Measurements from ENCODE around the gene CTAGE9. TPM values are rescaled to one million over a fixed set of nuclear protein-coding genes. Genes with fewer than 3 reads are reported as not detected.
"Not testable (repeated sequence)": the region's sequence is repeated elsewhere in the genome, so short reads cannot be mapped to it uniquely, and the experiment has no call there.

The CTAGE9 gene
- polyA plus RNA-seq, 6 donors from 2014 or later: not detected

- H3K4me1 Mint-ChIP-seq: no peaks in the 10 kb centered on the region
- H3K36me3 Mint-ChIP-seq: peaks cover 0 to 6% of the 10 kb centered on the region in 2 donors
- peaks cover 0 to 1% (median 0%) of the 10 kb centered on the region in 7 donors for H3K9me3 Mint-ChIP-seq
- no peak overlapping the region for H3K27ac Mint-ChIP-seq
- ATAC-seq (ENCODE audit: low read depth in 2 of 2): no peak
- no peak for DNase-seq
- H3K27me3 Mint-ChIP-seq: no peaks in the 10 kb centered on the region
- H3K4me3 Mint-ChIP-seq: no peak overlapping the region
Observed at GRCh38 chr6:131721161-131721560, 10.3 kb upstream of the CTAGE9 start.

- Mint-ChIP-seq H3K36me3 (peaks cover 0 to 4% of the 10 kb centered on the region in 2 donors), H3K27me3 (no peaks in the 10 kb centered on the region), H3K4me1 (no peaks in the 10 kb centered on the region), H3K27ac (no peak overlapping the region), H3K4me3 (no peak overlapping the region), H3K9me3 (no peaks in the 10 kb centered on the region)
- ATAC-seq (ENCODE audit: low read depth in 2 of 2) (no peak), DNase-seq (no peak)
Observed at GRCh38 chr6:131717836-131718542, 7.2 kb upstream of the CTAGE9 start.

- H3K9me3 Mint-ChIP-seq, H3K4me1 Mint-ChIP-seq, H3K36me3 Mint-ChIP-seq, DNase-seq, H3K4me3 Mint-ChIP-seq, H3K27me3 Mint-ChIP-seq: not testable (repeated sequence)
- peak; percentile 38 to 57 for ATAC-seq (ENCODE audit: low read depth in 2 of 2)
- H3K27ac Mint-ChIP-seq: peak overlapping the region in 1 of 6 donors; percentile 11
Observed at GRCh38 chr6:131715567-131715966, 4.8 kb upstream of the CTAGE9 start.

GRCh38 chr6:131703905-131704304, 6.9 kb downstream of the CTAGE9 start:
- not testable (repeated sequence) for H3K4me3 Mint-ChIP-seq; H3K27ac Mint-ChIP-seq; DNase-seq; H3K9me3 Mint-ChIP-seq; H3K27me3 Mint-ChIP-seq; H3K4me1 Mint-ChIP-seq; ATAC-seq (ENCODE audit: low read depth in 2 of 2); H3K36me3 Mint-ChIP-seq

- not testable (repeated sequence) for H3K9me3 Mint-ChIP-seq; H3K27me3 Mint-ChIP-seq; DNase-seq; H3K4me3 Mint-ChIP-seq; H3K4me1 Mint-ChIP-seq; H3K36me3 Mint-ChIP-seq; ATAC-seq (ENCODE audit: low read depth in 2 of 2)
- peak overlapping the region in 1 of 6 donors; percentile 79 for H3K27ac Mint-ChIP-seq
Observed at GRCh38 chr6:131700851-131701250, 10.0 kb downstream of the CTAGE9 start.

- DNase-seq: no peak
- ATAC-seq (ENCODE audit: low read depth in 2 of 2): no peak
- H3K36me3 Mint-ChIP-seq: no peaks in the 10 kb centered on the region
- peak overlapping the region in 1 of 6 donors; percentile 27 for H3K27ac Mint-ChIP-seq
- H3K27me3 Mint-ChIP-seq: peaks cover 0 to 5% (median 4%) of the 10 kb centered on the region in 3 donors
- H3K4me3 Mint-ChIP-seq: no peak overlapping the region
- no peaks in the 10 kb centered on the region for H3K9me3 Mint-ChIP-seq
- H3K4me1 Mint-ChIP-seq: peaks cover 3 to 11% (median 6%) of the 10 kb centered on the region in 3 donors
Observed at GRCh38 chr6:131696956-131697355, 13.9 kb downstream of the CTAGE9 start.

- DNase-seq: peak; percentile 42
- H3K9me3 Mint-ChIP-seq: no peaks in the 10 kb centered on the region
- peaks cover 16 to 31% (median 23%) of the 10 kb centered on the region in 3 donors for H3K4me1 Mint-ChIP-seq
- peaks cover 0 to 5% (median 4%) of the 10 kb centered on the region in 3 donors for H3K27me3 Mint-ChIP-seq
- H3K4me3 Mint-ChIP-seq: no peak overlapping the region
- no peaks in the 10 kb centered on the region for H3K36me3 Mint-ChIP-seq
- H3K27ac Mint-ChIP-seq: no peak overlapping the region
- ATAC-seq (ENCODE audit: low read depth in 2 of 2): peak; percentile 88 to 90
Observed at GRCh38 chr6:131694832-131695426, 15.9 kb downstream of the CTAGE9 start.

GRCh38 chr6:131693384-131693783, 17.4 kb downstream of the CTAGE9 start:
- Mint-ChIP-seq H3K4me1 (peaks cover 28 to 47% (median 39%) of the 10 kb centered on the region in 3 donors), H3K9me3 (no peaks in the 10 kb centered on the region), H3K27ac (peak overlapping the region in 1 of 6 donors; percentile 30), H3K4me3 (no peak overlapping the region), H3K36me3 (no peaks in the 10 kb centered on the region), H3K27me3 (peaks cover 0 to 5% (median 4%) of the 10 kb centered on the region in 3 donors)
- no peak for ATAC-seq (ENCODE audit: low read depth in 2 of 2)
- DNase-seq: no peak

GRCh38 chr6:131692589-131692988, 18.2 kb downstream of the CTAGE9 start:
- Mint-ChIP-seq H3K4me3 (no peak overlapping the region), H3K4me1 (peaks cover 36 to 53% (median 47%) of the 10 kb centered on the region in 3 donors), H3K27me3 (peaks cover 0 to 5% (median 4%) of the 10 kb centered on the region in 3 donors), H3K9me3 (no peaks in the 10 kb centered on the region), H3K27ac (peak overlapping the region in 1 of 6 donors; percentile 84), H3K36me3 (no peaks in the 10 kb centered on the region)
- ATAC-seq (ENCODE audit: low read depth in 2 of 2): no peak
- DNase-seq: no peak

GRCh38 chr6:131692031-131692430, 18.8 kb downstream of the CTAGE9 start:
- no peak for DNase-seq
- no peaks in the 10 kb centered on the region for H3K36me3 Mint-ChIP-seq
- H3K4me1 Mint-ChIP-seq: peaks cover 41 to 58% (median 51%) of the 10 kb centered on the region in 3 donors
- no peaks in the 10 kb centered on the region for H3K9me3 Mint-ChIP-seq
- H3K27ac Mint-ChIP-seq: peak overlapping the region; percentile 48 to 91 (median 82)
- H3K27me3 Mint-ChIP-seq: peaks cover 0 to 5% (median 4%) of the 10 kb centered on the region in 3 donors
- peak overlapping the region; percentile 46 to 86 (median 62) for H3K4me3 Mint-ChIP-seq
- ATAC-seq (ENCODE audit: low read depth in 2 of 2): peak; percentile 41 to 52

GRCh38 chr6:131688286-131688685, 22.5 kb downstream of the CTAGE9 start:
- Mint-ChIP-seq H3K27me3 (no peaks in the 10 kb centered on the region), H3K4me1 (peaks cover 50 to 80% (median 58%) of the 10 kb centered on the region in 3 donors), H3K27ac (peak overlapping the region; percentile 87 to 98 (median 96)), H3K9me3 (no peaks in the 10 kb centered on the region), H3K4me3 (peak overlapping the region; percentile 41 to 89 (median 70)), H3K36me3 (no peaks in the 10 kb centered on the region)
- ATAC-seq (ENCODE audit: low read depth in 2 of 2): peak; percentile 20 to 21
- DNase-seq: peak; percentile 35

GRCh38 chr6:131687022-131687421, 23.8 kb downstream of the CTAGE9 start:
- H3K27ac Mint-ChIP-seq: peak overlapping the region in 3 of 6 donors; percentile 44 to 93 (median 90)
- DNase-seq: no peak
- H3K27me3 Mint-ChIP-seq: no peaks in the 10 kb centered on the region
- no peaks in the 10 kb centered on the region for H3K36me3 Mint-ChIP-seq
- ATAC-seq (ENCODE audit: low read depth in 2 of 2): no peak
- peaks cover 53 to 84% (median 56%) of the 10 kb centered on the region in 3 donors for H3K4me1 Mint-ChIP-seq
- no peaks in the 10 kb centered on the region for H3K9me3 Mint-ChIP-seq
- peak overlapping the region in 3 of 8 donors; percentile 30 to 47 (median 35) for H3K4me3 Mint-ChIP-seq

- H3K27ac Mint-ChIP-seq: peak overlapping the region; percentile 54 to 92 (median 80)
- H3K4me1 Mint-ChIP-seq: peaks cover 40 to 74% (median 45%) of the 10 kb centered on the region in 3 donors
Observed at GRCh38 chr6:131685266-131685780, 25.5 kb downstream of the CTAGE9 start.

More at GRCh38 chr6:131685266-131685780, 25.5 kb downstream of the CTAGE9 start:
- peak; percentile 78 to 81 for ATAC-seq (ENCODE audit: low read depth in 2 of 2)
- Mint-ChIP-seq H3K9me3 (no peaks in the 10 kb centered on the region), H3K36me3 (no peaks in the 10 kb centered on the region), H3K27me3 (no peaks in the 10 kb centered on the region), H3K4me3 (peak overlapping the region; percentile 32 to 68 (median 60))
- peak; percentile 71 for DNase-seq
